ENCODE data around the gene ZNF516.

Gene ZNF516

DNA sequence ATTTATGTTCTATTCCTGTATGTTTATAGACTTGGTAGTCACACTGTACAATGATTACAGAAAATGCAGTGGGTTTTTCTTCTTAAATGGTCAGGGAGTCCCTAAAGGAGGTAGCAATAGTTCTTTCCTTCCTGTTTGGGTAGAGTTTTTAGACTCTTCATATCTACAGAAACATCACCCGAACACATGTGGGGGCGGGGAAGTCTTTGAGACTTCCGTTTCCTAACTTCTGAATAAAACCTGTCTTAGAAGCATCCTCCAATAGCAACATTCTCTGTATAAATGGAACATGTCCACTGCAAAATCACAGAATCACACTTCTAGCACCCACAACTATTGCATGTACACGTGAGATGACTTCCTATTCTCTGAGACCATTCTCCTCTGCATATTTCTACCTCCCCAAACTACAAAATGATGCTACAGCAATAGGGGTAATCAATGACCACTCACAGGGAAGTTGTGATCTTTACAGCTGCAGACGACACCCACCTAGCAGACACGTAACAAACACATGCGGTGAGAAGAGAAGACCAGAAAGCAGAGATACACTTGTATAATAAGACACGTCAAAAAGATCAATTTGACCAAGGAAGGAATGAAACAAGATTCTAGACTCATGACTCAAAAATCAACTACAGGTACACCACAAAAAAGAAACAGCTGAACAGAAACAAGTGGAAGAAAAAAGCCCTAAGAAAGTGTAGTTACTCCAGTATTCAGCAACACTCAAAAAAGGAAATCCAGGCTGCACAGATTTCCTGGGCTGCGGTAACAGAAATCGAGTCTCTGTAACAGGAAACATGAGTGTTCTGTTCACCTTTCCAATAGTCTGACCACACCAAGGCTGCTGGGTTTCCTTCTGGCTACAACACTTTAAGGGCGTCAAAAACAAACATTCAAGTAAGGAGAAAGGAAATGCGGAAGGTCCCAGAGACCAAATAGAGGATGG lies 120.4 kb downstream of the ZNF516 start:
- TF ChIP-seq, protein P1, sequence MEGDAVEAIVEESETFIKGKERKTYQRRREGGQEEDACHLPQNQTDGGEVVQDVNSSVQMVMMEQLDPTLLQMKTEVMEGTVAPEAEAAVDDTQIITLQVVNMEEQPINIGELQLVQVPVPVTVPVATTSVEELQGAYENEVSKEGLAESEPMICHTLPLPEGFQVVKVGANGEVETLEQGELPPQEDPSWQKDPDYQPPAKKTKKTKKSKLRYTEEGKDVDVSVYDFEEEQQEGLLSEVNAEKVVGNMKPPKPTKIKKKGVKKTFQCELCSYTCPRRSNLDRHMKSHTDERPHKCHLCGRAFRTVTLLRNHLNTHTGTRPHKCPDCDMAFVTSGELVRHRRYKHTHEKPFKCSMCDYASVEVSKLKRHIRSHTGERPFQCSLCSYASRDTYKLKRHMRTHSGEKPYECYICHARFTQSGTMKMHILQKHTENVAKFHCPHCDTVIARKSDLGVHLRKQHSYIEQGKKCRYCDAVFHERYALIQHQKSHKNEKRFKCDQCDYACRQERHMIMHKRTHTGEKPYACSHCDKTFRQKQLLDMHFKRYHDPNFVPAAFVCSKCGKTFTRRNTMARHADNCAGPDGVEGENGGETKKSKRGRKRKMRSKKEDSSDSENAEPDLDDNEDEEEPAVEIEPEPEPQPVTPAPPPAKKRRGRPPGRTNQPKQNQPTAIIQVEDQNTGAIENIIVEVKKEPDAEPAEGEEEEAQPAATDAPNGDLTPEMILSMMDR (IDR thresholded peaks at IDR 0.05; ENCODE audit: low read depth, low read length, poor library complexity, severe bottlenecking) = no peak
- TF ChIP-seq EZH2phosphoT487 (IDR thresholded peaks at IDR 0.05; ENCODE audit: borderline replicate concordance, low read length) = no peak
- no peak overlapping the region for H3K27ac ChIP-seq (ENCODE audit: low read depth, low read length)

DNA sequence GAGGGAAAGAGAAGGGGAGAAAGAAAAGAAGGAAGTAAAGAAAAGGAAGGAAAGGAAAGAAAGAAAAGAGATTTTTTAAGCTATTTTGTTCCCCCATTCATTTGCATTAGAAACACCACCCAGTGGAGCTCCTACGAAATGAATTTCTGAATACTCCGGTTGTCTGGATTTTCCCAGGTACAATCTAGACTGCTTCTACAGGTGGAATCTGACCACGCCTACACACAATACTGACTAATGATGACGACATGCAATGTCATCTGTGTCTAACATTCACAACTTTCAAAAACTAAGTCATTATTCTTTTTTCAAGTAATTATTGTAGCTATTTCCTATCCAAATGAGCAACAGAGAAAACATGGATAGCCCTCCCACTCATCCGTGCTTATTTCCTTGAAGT lies 121.7 kb downstream of the ZNF516 start:
- H3K36me3 ChIP-seq (ENCODE audit: control insufficient read depth, low read length) = peaks cover 20% of the 10 kb centered on the region
- H3K9me3 ChIP-seq (ENCODE audit: control insufficient read depth, insufficient read depth, low read length) = no peaks in the 10 kb centered on the region
- no peak for TF ChIP-seq EZH2phosphoT487 (IDR thresholded peaks at IDR 0.05; ENCODE audit: borderline replicate concordance, low read length)
- TF ChIP-seq, protein P1 (IDR thresholded peaks at IDR 0.05; ENCODE audit: low read depth, low read length, poor library complexity, severe bottlenecking) = no peak
- H3K27me3 ChIP-seq (ENCODE audit: control insufficient read depth, low read length) = no peaks in the 10 kb centered on the region
- H3K4me2 ChIP-seq (ENCODE audit: low read length) = no peak overlapping the region
- H3F3A ChIP-seq (ENCODE audit: control insufficient read depth, insufficient read depth) = no peaks in the 10 kb centered on the region
- peaks cover 35% of the 10 kb centered on the region for H3K79me2 ChIP-seq (ENCODE audit: control insufficient read depth, low read length)
- peaks cover 12% of the 10 kb centered on the region for H3K4me1 ChIP-seq (ENCODE audit: control insufficient read depth, low read length)
- peaks cover 10% of the 10 kb centered on the region; the same call in 1 of the 2 replicates for H4K20me1 ChIP-seq (ENCODE audit: control insufficient read depth, insufficient read depth, low read depth, low read length)
- no peak overlapping the region for H3K27ac ChIP-seq (ENCODE audit: low read depth, low read length)
- no peak overlapping the region for H3K4me3 ChIP-seq (ENCODE audit: low read length)
- no peaks in the 10 kb centered on the region for H3K9me2 ChIP-seq (replicated peaks; ENCODE audit: control insufficient read depth, low read length)

More for the DNA sequence above, 120.4 kb downstream of the ZNF516 start:
- Histone ChIP-seq H3K4me2 (ENCODE audit: low read length) (no peak overlapping the region), H3K36me3 (ENCODE audit: control insufficient read depth, low read length) (peaks cover 20% of the 10 kb centered on the region), H3K4me3 (ENCODE audit: low read length) (no peak overlapping the region), H3K27me3 (ENCODE audit: control insufficient read depth, low read length) (no peaks in the 10 kb centered on the region), H3F3A (ENCODE audit: control insufficient read depth, insufficient read depth) (no peaks in the 10 kb centered on the region), H3K79me2 (ENCODE audit: control insufficient read depth, low read length) (peaks cover 35% of the 10 kb centered on the region), H4K20me1 (ENCODE audit: control insufficient read depth, insufficient read depth, low read depth, low read length) (peaks cover 10% of the 10 kb centered on the region; the same call in 1 of the 2 replicates), H3K4me1 (ENCODE audit: control insufficient read depth, low read length) (peaks cover 12% of the 10 kb centered on the region), H3K9me2 (replicated peaks; ENCODE audit: control insufficient read depth, low read length) (no peaks in the 10 kb centered on the region), H3K9me3 (ENCODE audit: control insufficient read depth, insufficient read depth, low read length) (no peaks in the 10 kb centered on the region)

DNA sequence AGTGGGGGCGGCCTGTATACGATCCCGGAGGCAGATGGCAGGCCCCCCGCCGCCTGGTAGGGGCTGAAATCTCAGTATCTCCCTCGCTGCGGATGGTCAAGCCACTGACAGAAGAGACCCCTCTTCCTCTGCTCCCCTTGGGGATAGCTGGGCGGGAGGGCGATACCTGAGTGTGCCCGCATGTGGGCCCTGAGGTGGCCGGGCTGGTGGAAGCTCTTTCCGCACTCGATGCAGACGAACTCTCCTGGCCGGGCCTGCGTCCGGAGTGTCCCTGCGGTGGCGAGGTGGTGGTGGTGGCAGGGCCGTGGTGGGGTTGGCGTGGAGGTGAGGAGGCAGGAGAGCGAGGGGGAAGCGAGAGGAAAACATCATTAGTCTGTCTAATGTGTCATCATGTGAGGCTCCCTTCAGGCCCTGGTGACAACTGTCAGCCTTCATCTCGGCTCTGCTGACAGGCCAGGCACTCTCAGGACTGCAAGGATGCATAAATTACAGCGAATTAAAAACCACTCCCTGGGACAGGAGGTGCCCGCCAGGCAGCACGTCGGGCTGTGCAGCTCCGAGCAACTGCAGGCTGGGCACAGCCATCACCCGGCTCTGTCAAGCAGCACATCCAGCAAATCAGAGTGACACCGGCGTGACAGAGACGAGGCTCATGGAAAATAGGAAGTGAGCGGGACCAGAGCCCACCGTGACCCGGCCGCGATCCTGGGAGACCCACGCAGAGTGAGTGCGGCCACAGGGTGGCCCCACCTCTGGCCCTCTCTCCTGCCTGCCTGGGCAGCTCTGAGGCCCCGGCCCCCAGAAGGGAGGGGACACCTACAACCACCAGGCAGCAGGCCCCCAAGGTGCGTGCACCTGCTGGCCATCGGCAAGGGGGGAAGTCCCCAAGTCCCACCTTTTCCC lies 123.5 kb downstream of the ZNF516 start:
- H3K4me1 ChIP-seq (ENCODE audit: control insufficient read depth, low read length) = peaks cover 12% of the 10 kb centered on the region

More for the DNA sequence above, 123.5 kb downstream of the ZNF516 start:
- Histone ChIP-seq H3K36me3 (ENCODE audit: control insufficient read depth, low read length) (peaks cover 20% of the 10 kb centered on the region), H3K4me3 (ENCODE audit: low read length) (no peak overlapping the region), H3K27me3 (ENCODE audit: control insufficient read depth, low read length) (no peaks in the 10 kb centered on the region), H3K4me2 (ENCODE audit: low read length) (no peak overlapping the region), H4K20me1 (ENCODE audit: control insufficient read depth, insufficient read depth, low read depth, low read length) (peaks cover 10% of the 10 kb centered on the region; the same call in 1 of the 2 replicates), H3K9me3 (ENCODE audit: control insufficient read depth, insufficient read depth, low read length) (no peaks in the 10 kb centered on the region), H3F3A (ENCODE audit: control insufficient read depth, insufficient read depth) (no peaks in the 10 kb centered on the region), H3K27ac (ENCODE audit: low read depth, low read length) (no peak overlapping the region), H3K9me2 (replicated peaks; ENCODE audit: control insufficient read depth, low read length) (no peaks in the 10 kb centered on the region), H3K79me2 (ENCODE audit: control insufficient read depth, low read length) (peaks cover 35% of the 10 kb centered on the region)
- TF ChIP-seq EZH2phosphoT487 (IDR thresholded peaks at IDR 0.05; ENCODE audit: borderline replicate concordance, low read length) = no peak
- TF ChIP-seq, protein P1 (IDR thresholded peaks at IDR 0.05; ENCODE audit: low read depth, low read length, poor library complexity, severe bottlenecking) = no peak

Data from DOHH2 (cell line).